ENCODE measurements around the gene FBLL1.
"Not testable (repeated sequence)": the region's sequence is repeated elsewhere in the genome, so short reads cannot be mapped to it uniquely, and the experiment has no call there.

FBLL1 gene

GRCh38 chr5:168528521-168529373 lies at the start of gene FBLL1:
Gene FBLL1 (plus strand): TSS chr5:168529305. CDS start chr5:168529505, 200 bp downstream.
- peak; percentile 87 for DNase-seq

DNA sequence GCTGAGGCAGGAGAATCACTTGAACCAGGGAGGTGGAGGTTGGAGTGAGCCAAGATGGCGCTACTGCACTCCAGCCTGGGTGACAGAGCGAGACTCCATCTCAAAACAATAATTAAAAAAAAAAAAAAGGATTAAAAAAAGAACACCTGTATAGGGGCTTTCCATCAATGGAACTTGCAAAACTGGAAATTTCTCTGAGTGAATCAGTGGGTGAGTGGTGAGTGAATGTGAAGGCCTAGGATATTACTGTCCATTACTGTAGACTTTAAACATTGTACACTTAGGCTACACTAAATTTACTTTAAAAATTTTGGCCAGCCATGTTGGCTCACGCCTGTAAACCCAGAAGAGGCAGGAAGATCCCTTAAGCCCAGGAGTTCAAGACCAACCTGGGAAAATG lies 48.5 kb upstream of the FBLL1 start:
- no peak for DNase-seq

GRCh38 chr5:168481330-168481788 lies 47.7 kb upstream of the FBLL1 start:
- DNase-seq, result no peak

GRCh38 chr5:168482361-168482760 lies 46.7 kb upstream of the FBLL1 start:
- DNase-seq, result no peak

- DNase-seq, result peak; percentile 96
Measured at GRCh38 chr5:168486136-168486879, 42.8 kb upstream of the FBLL1 start, which contains the start of gene RARS1. Gene RARS1 (plus strand): TSS chr5:168486471. CDS start chr5:168486499, 28 bp downstream.

GRCh38 chr5:168489059-168489458 lies 40.0 kb upstream of the FBLL1 start:
- no peak for DNase-seq

GRCh38 chr5:168494057-168494555 lies 35.0 kb upstream of the FBLL1 start:
- DNase-seq, result no peak

DNA sequence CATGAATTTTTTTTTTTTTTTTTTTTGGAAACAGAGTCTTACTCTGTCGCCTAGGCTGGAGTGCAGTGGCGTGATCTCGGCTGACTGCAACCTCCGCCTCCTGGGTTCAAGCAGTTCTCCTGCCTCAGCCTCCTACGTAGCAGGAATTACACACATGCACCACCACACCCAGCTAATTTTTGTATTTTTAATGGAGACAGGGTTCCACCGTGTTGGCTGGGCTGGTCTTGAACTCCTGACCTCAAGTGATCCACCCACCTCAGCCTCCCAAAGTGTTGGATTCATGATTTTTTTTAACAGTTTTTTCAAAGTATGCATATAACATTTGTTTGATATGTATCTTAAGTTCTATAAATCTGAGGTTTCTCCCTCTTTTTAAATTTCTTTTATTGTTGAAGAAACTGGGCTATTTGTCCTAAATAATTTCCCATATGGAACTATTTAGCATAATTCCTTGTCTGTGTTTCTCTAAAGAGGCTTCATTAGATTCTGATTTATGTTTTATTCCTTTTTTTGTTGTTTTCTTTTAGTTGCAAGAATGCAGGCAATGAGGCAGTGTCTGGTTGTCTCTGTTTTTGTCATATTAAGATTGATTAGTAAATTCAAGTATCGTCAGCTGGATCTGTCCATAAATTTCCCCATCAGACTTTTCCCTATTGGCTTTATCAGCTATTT lies 26.4 kb upstream of the FBLL1 start:
- no peak for DNase-seq

GRCh38 chr5:168513861-168514428 lies 15.2 kb upstream of the FBLL1 start:
- DNase-seq, result no peak

GRCh38 chr5:168525856-168526255 lies 3.2 kb upstream of the FBLL1 start:
- DNase-seq, result no peak

GRCh38 chr5:168527756-168528295 lies 1.3 kb upstream of the FBLL1 start:
- DNase-seq, result no peak

- peak; percentile 46 for DNase-seq
Measured at GRCh38 chr5:168529374-168530234, 499 bp downstream of the FBLL1 start.

DNA sequence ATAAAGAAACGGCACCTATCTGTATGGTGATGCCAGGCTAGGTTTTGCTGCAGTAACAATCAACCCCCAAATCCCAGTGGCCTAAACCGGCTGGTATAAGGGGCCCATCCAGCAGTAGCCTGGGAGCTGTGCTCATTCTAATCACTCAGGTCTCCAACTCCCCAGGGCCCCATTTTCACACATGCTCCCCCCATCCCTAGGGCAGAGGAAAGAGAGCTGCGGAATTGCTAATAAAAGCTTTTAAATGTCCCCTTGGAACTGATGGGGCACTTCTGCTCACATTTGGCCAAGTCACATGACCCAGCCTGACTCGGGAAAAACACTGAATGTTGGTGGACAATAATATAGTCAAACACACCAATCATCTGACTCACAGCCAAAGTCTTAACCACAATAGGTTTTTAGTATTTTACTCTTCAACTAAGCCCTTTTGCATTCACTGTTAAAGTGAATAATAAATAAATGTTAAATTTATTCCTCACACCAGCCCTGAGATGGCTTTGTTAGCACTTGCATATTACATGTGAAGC lies 1.6 kb downstream of the FBLL1 start:
- no peak for DNase-seq

DNA sequence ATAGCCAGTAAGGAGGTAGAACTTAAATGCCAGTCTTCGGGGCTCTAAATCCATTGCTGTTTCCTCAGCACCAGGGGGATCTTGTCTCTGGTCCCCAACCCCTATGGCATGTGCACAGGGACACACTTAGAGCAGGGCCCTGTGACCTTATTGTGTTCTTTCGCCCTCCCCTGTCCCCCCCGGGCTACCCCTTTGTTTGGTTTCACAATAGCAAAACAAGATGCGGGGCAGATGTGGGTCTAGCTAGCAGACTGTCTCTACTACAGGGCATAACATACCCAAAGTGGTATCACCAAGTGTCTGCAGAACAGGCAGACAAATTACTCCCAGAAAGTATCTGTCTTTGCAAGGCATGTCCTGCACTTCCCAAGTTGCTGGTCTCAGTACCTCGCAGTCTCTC lies 2.1 kb downstream of the FBLL1 start:
- DNase-seq, result no peak

- DNase-seq, result peak; percentile 92
Measured at GRCh38 chr5:168531987-168532864, 3.1 kb downstream of the FBLL1 start.

GRCh38 chr5:168534351-168534750 lies 5.2 kb downstream of the FBLL1 start:
- not testable (repeated sequence) for DNase-seq

- DNase-seq, result no peak
Measured at GRCh38 chr5:168537176-168537575, 8.1 kb downstream of the FBLL1 start.

- no peak for DNase-seq
Measured at GRCh38 chr5:168549554-168549953, 20.4 kb downstream of the FBLL1 start.

DNA sequence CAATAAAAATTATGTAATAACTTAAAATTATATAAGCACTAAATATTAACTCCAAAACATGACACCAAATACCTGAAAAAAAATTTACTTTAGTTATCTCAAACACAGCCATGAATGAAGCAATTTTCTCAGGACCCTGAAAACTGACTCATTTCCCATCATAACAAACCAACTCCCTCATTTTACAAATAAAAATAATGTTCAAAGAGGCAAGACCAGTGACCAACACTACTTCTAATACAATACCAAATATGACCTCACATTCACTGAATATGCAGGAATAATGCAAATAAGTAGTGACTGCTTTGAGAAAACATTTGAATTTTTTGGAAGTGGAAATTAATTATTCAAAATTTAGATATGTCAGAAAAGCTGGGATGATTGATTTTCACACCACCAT lies 21.6 kb downstream of the FBLL1 start:
- no peak for DNase-seq

- no peak for DNase-seq
Measured at GRCh38 chr5:168552146-168552545, 23.0 kb downstream of the FBLL1 start.
